ENCODE data around the gene C5orf52. TPM values are rescaled to one million over a fixed set of nuclear protein-coding genes. Genes with fewer than 3 reads are reported as not detected.

Gene C5orf52
- total RNA-seq, 1 experiment from 2014 or later, result not detected

DNA sequence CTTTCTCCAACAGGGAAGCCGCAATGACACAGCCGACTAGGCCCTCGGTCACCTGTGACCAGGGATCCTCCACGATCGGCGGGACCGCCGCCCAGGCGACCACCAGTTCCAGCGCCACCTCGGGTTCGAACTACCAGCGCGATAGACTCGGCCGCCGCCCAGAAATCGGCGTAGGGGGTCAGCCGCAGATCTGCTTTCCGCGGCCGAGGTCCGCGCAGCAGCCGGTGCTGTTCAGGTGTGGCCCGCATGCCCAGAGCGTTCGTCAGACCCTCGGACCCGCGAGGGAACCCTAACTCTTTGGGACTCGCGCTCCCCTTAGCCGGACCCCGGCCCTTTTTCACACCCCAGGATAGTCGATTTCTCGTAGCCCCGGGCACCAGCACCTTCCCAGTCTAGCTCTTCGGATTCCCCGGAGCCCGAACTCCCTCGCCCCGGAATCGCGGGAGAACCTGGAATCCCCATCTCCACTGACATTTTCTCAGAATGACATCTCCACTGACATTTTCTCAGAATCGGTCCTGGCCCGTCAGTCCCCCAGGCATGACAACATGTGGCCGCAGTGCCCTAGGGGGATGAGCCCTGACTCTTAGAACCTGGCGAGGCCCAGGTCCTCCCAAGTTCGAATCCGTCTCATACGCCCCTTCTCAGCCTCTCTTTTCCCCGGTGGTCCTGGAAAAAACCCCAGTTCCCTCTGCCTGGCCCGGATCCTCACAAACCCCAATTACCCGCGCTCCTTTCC lies 428 bp downstream of the C5orf52 start:
- Histone ChIP-seq H4K91ac (ENCODE audit: insufficient read length, low read depth, low read length) (no peak overlapping the region), H3K18ac (ENCODE audit: insufficient read length, low read depth, low read length) (no peak overlapping the region), H4K5ac (ENCODE audit: insufficient read length, low read depth, low read length) (no peak overlapping the region), H3K79me2 (ENCODE audit: insufficient read depth, low read length) (no peaks in the 10 kb centered on the region), H2BK5ac (ENCODE audit: insufficient read length, low read length) (no peak overlapping the region), H4K20me1 (ENCODE audit: control insufficient read depth, insufficient read depth, insufficient read length) (no peaks in the 10 kb centered on the region), H2AFZ (ENCODE audit: low read length) (no peak overlapping the region), H3K23me2 (ENCODE audit: insufficient read length, low read depth, low read length, poor library complexity, severe bottlenecking) (peaks cover 11% of the 10 kb centered on the region), H2AK5ac (ENCODE audit: insufficient read length, low read length) (no peak overlapping the region), H3K4me1 (ENCODE audit: insufficient read depth, low read length) (no peaks in the 10 kb centered on the region), H2BK20ac (ENCODE audit: low read depth, low read length, poor library complexity, severe bottlenecking) (no peak overlapping the region), H3K14ac (ENCODE audit: insufficient read depth, low read length) (no peak overlapping the region), H3K4me2 (ENCODE audit: insufficient read depth, insufficient read length, low read length) (peak overlapping the region; percentile 48), H3K27ac (ENCODE audit: insufficient read length, low read depth, low read length) (no peak overlapping the region), H2BK12ac (ENCODE audit: insufficient read length, low read depth, low read length) (no peak overlapping the region), H3K56ac (ENCODE audit: insufficient read length, low read depth, low read length) (no peak overlapping the region), H4K8ac (replicated peaks; ENCODE audit: insufficient read length, low read depth, low read length) (no peak overlapping the region), H3K23ac (ENCODE audit: insufficient read length, low read depth, low read length) (no peak overlapping the region), H3T11ph (ENCODE audit: low read length) (no peak overlapping the region), H2BK120ac (ENCODE audit: low read depth, low read length, poor library complexity, severe bottlenecking) (no peak overlapping the region), H3K9me3 (ENCODE audit: control insufficient read depth, low read depth, low read length) (no peaks in the 10 kb centered on the region), H3K79me1 (ENCODE audit: insufficient read depth, low read depth, low read length, poor library complexity, severe bottlenecking) (no peaks in the 10 kb centered on the region), H3K4ac (ENCODE audit: low read depth, low read length) (no peak overlapping the region), H3K9ac (ENCODE audit: extremely low read depth, insufficient read length, low read length) (no peak overlapping the region), H3K27me3 (ENCODE audit: insufficient read depth, low read length) (peaks cover 14% of the 10 kb centered on the region; the same call in 1 of the 2 replicates), H2BK15ac (ENCODE audit: low read depth, low read length) (no peak overlapping the region)
- DNase-seq, result no peak
- H3K4me3 Mint-ChIP-seq, result peak overlapping the region; percentile 78 to 89
- H3K9me3 Mint-ChIP-seq, result peaks cover 8% of the 10 kb centered on the region in 2 experiments; a peak in 4 of 5 replicates
- WGBS (ENCODE audit: extremely low coverage, insufficient read length, low lambda C conversion rate), result no CpG with 5 or more reads among the region's 57 CpGs
- peaks cover 0 to 14% of the 10 kb centered on the region in 2 experiments; a peak in 2 of 4 replicates for H3K4me1 Mint-ChIP-seq
- peaks cover 2 to 9% (median 4%) of the 10 kb centered on the region in 3 experiments; a peak in 5 of 7 replicates for H3K36me3 Mint-ChIP-seq (ENCODE audit: insufficient read depth in 1 of 3, low read depth in 3 of 3)
- H3K27me3 Mint-ChIP-seq (ENCODE audit: low read depth), result peaks cover 42% of the 10 kb centered on the region
- TF ChIP-seq, protein P1, sequence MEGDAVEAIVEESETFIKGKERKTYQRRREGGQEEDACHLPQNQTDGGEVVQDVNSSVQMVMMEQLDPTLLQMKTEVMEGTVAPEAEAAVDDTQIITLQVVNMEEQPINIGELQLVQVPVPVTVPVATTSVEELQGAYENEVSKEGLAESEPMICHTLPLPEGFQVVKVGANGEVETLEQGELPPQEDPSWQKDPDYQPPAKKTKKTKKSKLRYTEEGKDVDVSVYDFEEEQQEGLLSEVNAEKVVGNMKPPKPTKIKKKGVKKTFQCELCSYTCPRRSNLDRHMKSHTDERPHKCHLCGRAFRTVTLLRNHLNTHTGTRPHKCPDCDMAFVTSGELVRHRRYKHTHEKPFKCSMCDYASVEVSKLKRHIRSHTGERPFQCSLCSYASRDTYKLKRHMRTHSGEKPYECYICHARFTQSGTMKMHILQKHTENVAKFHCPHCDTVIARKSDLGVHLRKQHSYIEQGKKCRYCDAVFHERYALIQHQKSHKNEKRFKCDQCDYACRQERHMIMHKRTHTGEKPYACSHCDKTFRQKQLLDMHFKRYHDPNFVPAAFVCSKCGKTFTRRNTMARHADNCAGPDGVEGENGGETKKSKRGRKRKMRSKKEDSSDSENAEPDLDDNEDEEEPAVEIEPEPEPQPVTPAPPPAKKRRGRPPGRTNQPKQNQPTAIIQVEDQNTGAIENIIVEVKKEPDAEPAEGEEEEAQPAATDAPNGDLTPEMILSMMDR (conservative IDR thresholded peaks at IDR 0.05), result no peak
- H3K27ac Mint-ChIP-seq, result peak overlapping the region in 1 of 3 experiments; percentile 46; a peak in 1 of 7 replicates

All from H9 (cell line).